ENCODE results near the gene STRN4.

The STRN4 gene

GRCh38 chr19:46725859-46726393 is 20.3 kb downstream of the STRN4 start:
- H3K4me3 ChIP-seq (ENCODE audit: low read depth, low read length) = no peak overlapping the region

GRCh38 chr19:46725036-46725820 is 21.0 kb downstream of the STRN4 start:
- H3K4me3 ChIP-seq (ENCODE audit: low read depth, low read length) = no peak overlapping the region

GRCh38 chr19:46724468-46724867 is 21.8 kb downstream of the STRN4 start:
- H3K4me3 ChIP-seq (ENCODE audit: low read depth, low read length) = no peak overlapping the region

GRCh38 chr19:46723471-46723870 is 22.8 kb downstream of the STRN4 start:
- H3K4me3 ChIP-seq (ENCODE audit: low read depth, low read length) = no peak overlapping the region

- H3K4me3 ChIP-seq (ENCODE audit: low read depth, low read length) = no peak overlapping the region
Measured at GRCh38 chr19:46723023-46723461, 23.2 kb downstream of the STRN4 start.

- H3K4me3 ChIP-seq (ENCODE audit: low read depth, low read length) = no peak overlapping the region
Measured at GRCh38 chr19:46722421-46723022, 23.7 kb downstream of the STRN4 start.

GRCh38 chr19:46722004-46722380 is 24.3 kb downstream of the STRN4 start:
- H3K4me3 ChIP-seq (ENCODE audit: low read depth, low read length) = no peak overlapping the region

GRCh38 chr19:46721269-46722003 is 24.8 kb downstream of the STRN4 start:
- no peak overlapping the region for H3K4me3 ChIP-seq (ENCODE audit: low read depth, low read length)

GRCh38 chr19:46720503-46721239 is 25.6 kb downstream of the STRN4 start:
- no peak overlapping the region for H3K4me3 ChIP-seq (ENCODE audit: low read depth, low read length)

GRCh38 chr19:46719629-46720502 is 26.4 kb downstream of the STRN4 start:
- H3K4me3 ChIP-seq (ENCODE audit: low read depth, low read length) = no peak overlapping the region

GRCh38 chr19:46718934-46719622 is 27.2 kb downstream of the STRN4 start:
- no peak overlapping the region for H3K4me3 ChIP-seq (ENCODE audit: low read depth, low read length)

GRCh38 chr19:46718157-46718933 is 27.9 kb downstream of the STRN4 start:
- no peak overlapping the region for H3K4me3 ChIP-seq (ENCODE audit: low read depth, low read length)

GRCh38 chr19:46717716-46718143 is 28.5 kb downstream of the STRN4 start:
- peak overlapping the region; percentile 76 for H3K4me3 ChIP-seq (ENCODE audit: low read depth, low read length)

GRCh38 chr19:46717034-46717715 is 29.1 kb downstream of the STRN4 start, which contains the start of gene PRKD2:
Gene PRKD2, minus strand, starts transcription at chr19:46717114. Its CDS starts 744 bp downstream, at chr19:46716370.
- peak within 1 kb of the TSS; percentile 76 for H3K4me3 ChIP-seq (ENCODE audit: low read depth, low read length)

- H3K4me3 ChIP-seq (ENCODE audit: low read depth, low read length) = peak overlapping the region; percentile 76
Measured at GRCh38 chr19:46716672-46717033, 29.6 kb downstream of the STRN4 start.

- peak overlapping the region; percentile 76 for H3K4me3 ChIP-seq (ENCODE audit: low read depth, low read length)
Measured at GRCh38 chr19:46715975-46716671, 30.1 kb downstream of the STRN4 start.

- H3K4me3 ChIP-seq (ENCODE audit: low read depth, low read length) = peak overlapping the region; percentile 76
Measured at GRCh38 chr19:46715620-46715974, 30.7 kb downstream of the STRN4 start.

Measured in iPS-11a (cell line).